ENCODE data around the gene GLB1L2. TPM values are rescaled to one million over a fixed set of nuclear protein-coding genes. Genes with fewer than 3 reads are reported as not detected.

The GLB1L2 gene
- polyA plus RNA-seq, 1 experiment = 0.11 TPM

GRCh38 chr11:134393638-134394037 lies 61.9 kb downstream of the GLB1L2 start:
- Histone ChIP-seq H3K9me3 (ENCODE audit: control insufficient read depth, insufficient read depth, low read length) (peaks cover 70% of the 10 kb centered on the region), H3K27me3 (ENCODE audit: control insufficient read depth, insufficient read depth, low read length) (no peaks in the 10 kb centered on the region), H3K27ac (ENCODE audit: low read depth, low read length) (no peak overlapping the region), H3K4me3 (ENCODE audit: low read depth, low read length) (no peak overlapping the region)
- DNase-seq (ENCODE audit: low read depth, low spot score) = no peak
- TF ChIP-seq, protein P1, sequence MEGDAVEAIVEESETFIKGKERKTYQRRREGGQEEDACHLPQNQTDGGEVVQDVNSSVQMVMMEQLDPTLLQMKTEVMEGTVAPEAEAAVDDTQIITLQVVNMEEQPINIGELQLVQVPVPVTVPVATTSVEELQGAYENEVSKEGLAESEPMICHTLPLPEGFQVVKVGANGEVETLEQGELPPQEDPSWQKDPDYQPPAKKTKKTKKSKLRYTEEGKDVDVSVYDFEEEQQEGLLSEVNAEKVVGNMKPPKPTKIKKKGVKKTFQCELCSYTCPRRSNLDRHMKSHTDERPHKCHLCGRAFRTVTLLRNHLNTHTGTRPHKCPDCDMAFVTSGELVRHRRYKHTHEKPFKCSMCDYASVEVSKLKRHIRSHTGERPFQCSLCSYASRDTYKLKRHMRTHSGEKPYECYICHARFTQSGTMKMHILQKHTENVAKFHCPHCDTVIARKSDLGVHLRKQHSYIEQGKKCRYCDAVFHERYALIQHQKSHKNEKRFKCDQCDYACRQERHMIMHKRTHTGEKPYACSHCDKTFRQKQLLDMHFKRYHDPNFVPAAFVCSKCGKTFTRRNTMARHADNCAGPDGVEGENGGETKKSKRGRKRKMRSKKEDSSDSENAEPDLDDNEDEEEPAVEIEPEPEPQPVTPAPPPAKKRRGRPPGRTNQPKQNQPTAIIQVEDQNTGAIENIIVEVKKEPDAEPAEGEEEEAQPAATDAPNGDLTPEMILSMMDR (IDR thresholded peaks at IDR 0.05; ENCODE audit: low read depth, low read length) = no peak
- ChIA-PET CTCF (no interaction called here), POLR2A (no interaction called here)

DNA sequence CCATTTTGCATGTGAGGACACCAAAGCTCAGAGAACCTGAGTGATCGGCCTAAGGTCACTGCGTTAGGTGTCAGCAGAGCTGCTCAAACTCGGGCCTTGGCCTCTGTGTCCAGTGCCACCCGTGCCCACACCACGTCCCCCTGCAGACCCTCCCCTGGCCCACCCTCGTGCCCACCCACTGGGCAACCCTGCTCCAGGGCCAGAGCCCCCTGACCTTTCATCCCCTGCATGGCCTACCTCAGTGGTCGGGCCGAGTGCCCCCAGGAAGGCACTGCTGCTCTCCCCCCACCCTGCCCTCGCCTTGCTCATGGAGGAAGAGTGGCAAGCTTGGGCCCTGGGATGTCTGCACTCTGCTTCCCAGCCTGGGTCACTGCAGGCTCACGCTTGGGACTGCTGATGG lies 62.5 kb downstream of the GLB1L2 start:
- no peak for DNase-seq (ENCODE audit: low read depth, low spot score)
- H3K27me3 ChIP-seq (ENCODE audit: control insufficient read depth, insufficient read depth, low read length) = no peaks in the 10 kb centered on the region
- ChIA-PET POLR2A (no interaction called here), CTCF (no interaction called here)
- TF ChIP-seq, protein P1 (IDR thresholded peaks at IDR 0.05; ENCODE audit: low read depth, low read length) = no peak
- no peak overlapping the region for H3K4me3 ChIP-seq (ENCODE audit: low read depth, low read length)
- H3K9me3 ChIP-seq (ENCODE audit: control insufficient read depth, insufficient read depth, low read length) = peaks cover 74% of the 10 kb centered on the region
- no peak overlapping the region for H3K27ac ChIP-seq (ENCODE audit: low read depth, low read length)

DNA sequence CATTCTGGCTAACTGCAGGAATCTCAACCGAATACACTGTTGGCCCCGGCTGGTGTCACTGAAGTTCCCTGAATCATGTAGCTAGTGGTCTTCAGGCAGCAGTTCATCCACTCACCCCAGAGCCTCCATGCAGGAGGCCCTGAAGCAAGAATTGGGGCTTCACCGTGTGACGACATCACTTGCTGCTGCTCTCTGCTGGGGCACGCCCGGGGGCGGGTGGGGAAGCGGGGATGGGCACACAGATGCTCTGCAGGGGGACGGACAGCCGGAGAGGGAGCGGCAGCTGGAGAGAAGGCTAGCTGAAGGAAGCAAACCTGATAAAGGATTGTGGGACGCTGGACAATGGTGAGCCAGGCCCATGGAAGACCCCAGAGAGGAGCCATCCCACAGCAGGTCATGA lies 63.2 kb downstream of the GLB1L2 start:
- ChIA-PET POLR2A (no interaction called here), CTCF (no interaction called here)
- H3K27me3 ChIP-seq (ENCODE audit: control insufficient read depth, insufficient read depth, low read length) = no peaks in the 10 kb centered on the region
- H3K4me3 ChIP-seq (ENCODE audit: low read depth, low read length) = no peak overlapping the region
- H3K27ac ChIP-seq (ENCODE audit: low read depth, low read length) = no peak overlapping the region
- TF ChIP-seq, protein P1 (IDR thresholded peaks at IDR 0.05; ENCODE audit: low read depth, low read length) = no peak
- H3K9me3 ChIP-seq (ENCODE audit: control insufficient read depth, insufficient read depth, low read length) = peaks cover 74% of the 10 kb centered on the region
- DNase-seq (ENCODE audit: low read depth, low spot score) = no peak

DNA sequence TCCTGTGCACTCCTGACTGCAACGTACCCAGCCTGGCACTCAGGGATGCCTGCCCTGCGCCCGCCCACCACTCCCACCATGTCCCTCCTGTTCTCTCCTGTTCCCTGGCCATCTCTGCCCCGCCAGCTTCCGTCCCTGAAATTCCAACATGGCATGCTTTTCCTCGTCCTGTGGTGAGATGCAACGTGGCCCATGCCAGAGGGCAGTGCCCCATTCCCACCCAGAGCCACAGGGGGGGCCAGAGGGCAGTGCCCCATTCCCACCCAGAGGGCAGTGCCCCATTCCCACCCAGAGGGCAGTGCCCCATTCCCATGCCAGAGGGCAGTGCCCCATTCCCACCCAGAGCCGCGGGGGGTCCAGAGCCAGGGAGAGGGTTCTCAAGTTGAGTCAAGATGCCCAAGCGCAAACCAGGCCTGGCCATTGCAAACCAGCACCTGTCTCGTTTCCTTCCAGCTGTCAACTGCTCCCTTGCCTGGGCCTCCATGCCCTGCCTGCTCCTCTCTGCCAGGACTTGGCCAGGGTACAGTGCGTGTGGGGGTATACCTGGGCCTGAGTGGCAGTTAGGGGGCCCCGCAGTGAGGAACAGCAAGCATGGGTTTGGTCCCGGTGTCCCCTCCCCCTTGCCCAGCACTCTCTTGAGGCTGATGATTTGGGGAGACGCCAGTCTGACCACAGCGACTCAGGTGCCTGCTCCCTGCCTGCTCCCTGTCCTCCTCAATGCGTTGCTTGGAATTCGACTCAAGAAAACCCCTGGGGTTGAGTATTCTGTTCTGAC lies 65.7 kb downstream of the GLB1L2 start:
- POLR2A ChIA-PET = no interaction called here
- H3K27me3 ChIP-seq (ENCODE audit: control insufficient read depth, insufficient read depth, low read length) = no peaks in the 10 kb centered on the region
- TF ChIP-seq, protein P1 (IDR thresholded peaks at IDR 0.05; ENCODE audit: low read depth, low read length) = no peak
- no peak overlapping the region for H3K4me3 ChIP-seq (ENCODE audit: low read depth, low read length)
- CTCF ChIA-PET = no interaction called here
- H3K9me3 ChIP-seq (ENCODE audit: control insufficient read depth, insufficient read depth, low read length) = peaks cover 66% of the 10 kb centered on the region
- no peak for DNase-seq (ENCODE audit: low read depth, low spot score)
- H3K27ac ChIP-seq (ENCODE audit: low read depth, low read length) = no peak overlapping the region

DNA sequence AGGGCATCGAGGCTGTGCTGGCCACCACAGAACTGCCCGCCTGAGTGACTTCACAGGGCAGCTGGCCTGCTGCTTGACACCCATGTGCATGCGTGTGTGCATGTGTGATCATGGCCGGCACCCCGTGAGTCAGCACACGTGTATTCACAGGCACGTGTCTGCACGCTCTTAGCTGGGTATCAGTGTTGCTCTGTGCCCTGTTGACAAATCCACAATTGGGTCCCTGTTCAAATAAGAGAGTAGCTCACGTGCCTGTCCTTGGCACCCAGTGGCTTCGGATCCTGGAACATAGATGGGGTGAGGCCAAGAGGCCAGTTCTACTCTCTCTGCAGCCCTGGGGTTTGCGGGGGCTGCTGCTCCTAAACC lies 66.3 kb downstream of the GLB1L2 start:
- H3K9me3 ChIP-seq (ENCODE audit: control insufficient read depth, insufficient read depth, low read length) = peaks cover 69% of the 10 kb centered on the region
- no peak overlapping the region for H3K4me3 ChIP-seq (ENCODE audit: low read depth, low read length)
- ChIA-PET CTCF (no interaction called here), POLR2A (no interaction called here)
- TF ChIP-seq, protein P1 (IDR thresholded peaks at IDR 0.05; ENCODE audit: low read depth, low read length) = no peak
- no peak overlapping the region for H3K27ac ChIP-seq (ENCODE audit: low read depth, low read length)
- no peaks in the 10 kb centered on the region for H3K27me3 ChIP-seq (ENCODE audit: control insufficient read depth, insufficient read depth, low read length)
- no peak for DNase-seq (ENCODE audit: low read depth, low spot score)
